LoVo (cell line): ENCODE data around the gene RALGAPA1.
A peak's percentile ranks its signal among the peaks of the same experiment; 100 is the strongest.
"Not testable (repeated sequence)": the region's sequence is repeated elsewhere in the genome, so short reads cannot be mapped to it uniquely, and the experiment has no call there.

ENCODE experiments used
- DNase-seq: peaks from one replicate; pipeline ENCODE4 v3.0.0-alpha.2; 2016; ENCODE audit warnings: low spot score

RALGAPA1 gene

DNA sequence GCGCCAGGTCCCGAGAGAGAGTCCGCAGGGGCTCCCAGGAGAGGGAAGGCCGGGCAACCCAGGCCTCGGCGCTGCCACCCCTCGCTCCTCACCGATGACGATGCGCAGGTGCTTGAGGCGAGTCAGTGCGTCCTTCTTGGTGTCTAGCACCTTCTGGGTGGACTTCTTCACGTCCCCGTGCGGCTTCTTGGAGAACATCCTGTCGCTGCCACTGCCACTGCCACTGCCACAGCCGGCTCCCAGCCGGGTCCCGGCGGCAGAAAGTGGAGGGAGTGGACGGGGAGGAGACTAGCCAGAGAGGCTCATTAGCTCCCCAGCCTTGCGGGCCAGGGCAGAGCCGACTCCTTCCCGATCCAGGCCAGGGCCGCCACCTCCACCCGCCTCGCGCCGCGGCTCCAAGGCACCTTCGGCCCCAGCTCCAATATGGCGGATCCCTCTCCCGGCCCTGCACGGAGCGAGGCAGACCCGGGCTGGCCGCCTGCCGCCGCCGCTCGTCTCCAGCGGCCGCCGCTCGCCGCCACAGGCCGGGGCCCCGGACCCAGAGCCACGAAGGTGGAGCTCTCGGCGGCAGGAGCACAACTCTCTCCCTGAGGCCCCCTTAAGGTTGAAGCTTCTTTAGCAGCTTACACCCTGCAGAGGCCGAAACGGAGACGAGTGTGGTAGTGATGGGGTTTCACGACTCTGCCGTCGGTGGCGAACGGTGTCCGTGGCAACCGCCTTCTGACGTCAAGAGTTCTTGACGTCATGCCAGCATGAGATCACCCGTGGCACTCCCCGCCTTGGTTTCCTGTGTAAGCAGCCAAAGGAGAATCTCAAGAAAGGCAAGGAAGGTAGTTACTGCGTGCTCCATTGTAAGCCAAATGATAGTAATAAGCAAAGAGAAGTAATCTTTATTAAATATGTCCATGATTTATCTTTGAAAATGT is at the start of gene RALGAPA1:
Gene RALGAPA1 (minus strand): TSS at position 658 of the 926 bp plus-strand sequence. CDS start 460 bp downstream, at position 198.
- peak; percentile 95 for DNase-seq

DNA sequence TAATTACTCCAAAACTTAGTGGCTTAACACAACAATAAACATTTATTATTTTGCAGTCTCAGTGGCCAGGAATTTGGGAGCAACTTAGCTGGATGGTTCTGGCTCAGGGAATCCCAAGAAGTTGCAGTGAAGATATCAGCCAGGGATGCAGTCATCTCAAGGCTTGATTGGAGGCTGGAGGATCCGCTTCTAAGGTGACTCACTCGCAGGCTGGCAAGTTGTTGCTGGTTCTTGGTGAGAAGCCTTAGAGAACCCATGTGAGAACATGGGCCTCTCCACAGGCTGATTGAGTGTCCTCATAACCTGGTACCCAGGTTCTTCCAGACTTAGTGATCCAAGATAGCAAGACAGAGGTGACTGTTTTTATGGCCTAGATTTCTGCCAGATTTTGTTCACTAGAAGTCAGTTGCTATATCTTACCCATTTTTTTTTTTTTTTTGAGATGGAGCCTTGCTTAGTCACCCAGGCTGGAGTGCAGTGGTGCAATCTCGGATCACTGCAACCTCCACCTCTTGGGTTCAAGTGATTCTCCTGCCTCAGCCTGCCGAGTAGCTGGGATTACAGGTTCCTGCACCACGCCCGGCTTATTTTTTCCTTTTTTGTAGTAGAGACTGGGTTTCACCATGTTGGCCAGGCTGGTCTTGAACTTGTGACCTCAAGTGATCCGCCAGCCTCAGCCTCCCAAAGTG is 49.6 kb upstream of the RALGAPA1 start:
- DNase-seq, result no peak

DNA sequence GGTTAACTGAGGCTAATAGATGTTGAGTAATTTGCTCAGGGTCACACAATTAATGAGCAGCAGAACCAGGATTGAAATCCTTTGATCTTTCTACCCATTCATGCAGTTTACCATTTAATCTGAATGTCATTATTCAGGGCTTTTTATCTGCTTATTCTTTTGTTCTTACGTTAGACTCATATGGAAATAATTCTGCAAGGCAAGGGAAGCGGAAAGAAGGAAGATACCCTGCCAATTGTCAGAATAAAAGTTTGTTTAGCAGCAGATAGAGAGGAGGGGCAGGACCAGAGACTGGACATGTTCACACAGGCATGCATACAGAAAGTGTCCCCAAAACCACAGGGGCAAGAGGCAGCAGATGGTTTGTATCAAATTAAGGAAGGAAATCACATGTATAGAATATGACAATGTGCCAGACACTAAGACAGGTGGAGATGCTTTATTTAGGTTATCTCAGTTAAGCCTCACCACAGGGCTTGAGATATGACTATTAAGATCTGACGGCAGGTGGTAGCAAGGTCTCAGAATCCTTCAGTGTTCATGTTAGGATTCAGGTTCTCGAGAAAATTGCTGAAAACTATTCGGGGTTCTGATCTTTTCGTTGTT is 46.9 kb upstream of the RALGAPA1 start:
- DNase-seq, result no peak

DNA sequence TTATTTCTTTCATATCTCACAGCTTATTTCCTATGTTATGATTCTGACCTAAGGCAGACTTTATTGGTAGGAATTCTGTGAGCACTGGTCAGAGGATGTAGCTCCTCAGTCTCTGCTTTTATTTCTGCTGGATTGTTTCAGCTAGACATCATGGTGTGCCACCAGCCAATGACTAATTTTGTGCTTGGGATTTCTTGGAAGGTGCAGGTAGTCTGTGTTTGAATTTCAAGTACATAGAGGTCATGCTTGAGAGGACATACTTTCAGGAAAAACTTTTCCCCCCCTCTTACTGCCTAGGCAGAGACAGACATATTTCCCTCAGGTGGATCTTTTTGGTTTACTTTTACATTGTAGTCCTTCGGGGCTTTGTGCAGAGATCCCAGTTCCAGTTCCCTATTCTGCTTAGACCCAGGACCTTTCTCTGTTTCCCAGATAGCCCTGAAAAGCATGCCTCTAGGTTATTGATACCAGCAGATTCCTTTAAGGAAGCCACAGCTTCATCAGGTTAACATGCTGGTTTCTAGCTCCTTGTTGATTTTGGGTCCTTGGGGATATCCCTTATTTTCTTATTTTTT is 45.7 kb upstream of the RALGAPA1 start:
- no peak for DNase-seq

DNA sequence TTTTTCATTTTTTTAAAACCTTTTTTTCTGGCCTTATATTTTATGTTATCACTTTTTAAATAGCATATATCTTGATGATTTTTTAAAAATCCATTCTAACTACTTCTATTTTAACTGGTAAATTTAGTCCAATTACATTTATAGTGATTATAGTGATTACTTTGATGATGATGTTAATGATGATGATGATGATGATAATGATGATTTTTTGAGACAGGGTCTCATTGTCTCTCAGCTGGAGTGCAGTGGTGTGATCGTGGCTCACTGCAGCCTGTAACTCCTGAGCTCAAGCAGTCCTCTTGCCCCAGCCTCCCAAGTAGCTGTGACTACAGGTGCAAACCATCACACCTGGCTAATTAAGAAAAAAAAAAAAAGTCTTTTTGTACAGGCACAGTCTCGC is 44.1 kb upstream of the RALGAPA1 start:
- no peak for DNase-seq

DNA sequence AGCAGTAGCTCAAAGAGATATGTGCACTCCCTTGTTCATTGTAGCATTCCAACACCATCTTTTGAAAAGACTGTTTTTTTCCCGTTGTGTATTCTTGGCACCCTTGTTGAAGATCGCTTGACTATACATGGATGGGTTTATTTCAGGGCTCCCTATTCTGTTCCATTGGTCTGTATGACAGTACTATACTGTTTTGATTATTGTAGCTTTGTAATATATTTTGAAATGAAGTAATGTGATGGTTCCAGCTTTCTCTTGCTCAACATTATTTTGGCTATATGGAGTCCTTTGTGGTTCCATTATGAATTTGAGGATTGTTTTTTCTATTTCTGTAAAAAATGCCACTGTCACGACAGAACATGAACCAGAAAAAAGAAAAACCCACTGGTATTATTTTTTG is 42.7 kb upstream of the RALGAPA1 start:
- DNase-seq, result no peak

DNA sequence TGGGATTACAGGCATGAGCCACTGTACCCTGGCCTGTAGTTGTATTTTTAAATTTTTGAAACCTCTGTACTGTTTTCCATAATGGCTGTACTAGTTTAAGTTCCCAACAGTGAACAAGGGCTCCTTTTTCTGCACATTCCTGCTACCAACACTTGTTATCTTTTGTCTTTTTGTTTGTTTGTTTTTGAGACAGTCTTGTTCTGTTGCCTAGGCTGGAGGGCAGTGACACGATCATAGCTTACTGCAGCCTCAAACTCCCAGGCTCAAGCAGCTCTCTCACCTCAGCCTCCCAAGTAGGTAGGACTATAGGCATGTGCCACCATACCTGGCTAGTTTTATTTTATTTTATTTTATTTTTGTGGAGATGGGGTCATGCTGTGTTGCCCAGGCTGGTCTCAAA is 40.0 kb upstream of the RALGAPA1 start:
- no peak for DNase-seq

DNA sequence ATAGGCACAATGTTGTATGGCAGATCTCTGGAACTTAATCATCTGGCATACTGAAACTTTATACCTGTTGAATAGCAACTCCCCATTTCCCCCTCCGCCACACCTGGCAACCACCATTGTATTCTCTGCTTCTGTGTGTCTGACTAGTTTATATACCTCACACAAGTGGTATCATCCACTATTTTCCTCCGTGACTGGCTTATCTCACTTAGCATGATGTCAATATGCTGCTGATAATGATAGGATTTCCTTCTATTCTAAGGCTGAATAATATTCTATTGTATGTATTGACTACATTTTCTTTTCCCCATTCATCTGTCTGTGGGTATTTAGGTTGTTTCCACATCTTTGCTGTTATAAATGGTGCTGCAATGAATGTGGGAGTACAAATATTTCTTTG is 38.5 kb upstream of the RALGAPA1 start:
- DNase-seq, result no peak

DNA sequence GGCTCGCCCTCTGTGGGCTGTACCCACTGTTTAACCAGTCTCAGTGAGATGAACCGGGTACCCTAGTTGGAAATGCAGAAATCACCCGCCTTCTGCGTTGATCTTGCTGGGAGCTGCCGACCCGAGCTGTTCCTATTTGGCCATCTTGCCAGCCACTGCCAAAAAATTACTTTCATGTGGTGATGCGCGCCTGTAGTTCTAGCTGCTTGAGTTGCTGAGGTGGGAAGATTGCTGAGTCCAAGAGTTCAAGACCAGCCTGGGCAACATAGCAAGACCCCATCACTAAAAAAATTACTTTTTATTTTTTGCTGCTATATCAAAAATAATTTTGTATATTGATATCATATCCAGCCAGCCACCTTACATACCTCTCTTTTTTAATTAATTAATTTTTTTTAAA is 35.4 kb upstream of the RALGAPA1 start:
- no peak for DNase-seq

DNA sequence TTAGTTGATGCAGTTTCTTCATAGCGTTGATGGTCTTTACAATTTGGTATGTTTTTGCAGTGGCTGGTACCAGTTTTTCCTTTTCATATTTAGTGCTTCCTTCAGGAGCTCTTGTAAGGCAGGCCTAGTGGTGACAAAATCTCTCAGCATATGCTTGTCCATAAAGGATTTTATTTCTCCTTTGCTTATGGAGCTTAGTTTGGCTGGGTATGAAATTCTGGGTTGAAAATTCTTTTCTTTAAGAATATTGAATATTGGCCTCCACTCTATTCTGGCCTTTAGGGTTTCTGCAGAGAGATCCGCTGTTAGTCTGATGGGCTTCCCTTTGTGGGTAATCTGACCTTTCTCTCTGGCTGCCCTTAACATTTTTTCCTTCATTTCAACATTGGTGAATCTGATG is 33.1 kb upstream of the RALGAPA1 start:
- not testable (repeated sequence) for DNase-seq

DNA sequence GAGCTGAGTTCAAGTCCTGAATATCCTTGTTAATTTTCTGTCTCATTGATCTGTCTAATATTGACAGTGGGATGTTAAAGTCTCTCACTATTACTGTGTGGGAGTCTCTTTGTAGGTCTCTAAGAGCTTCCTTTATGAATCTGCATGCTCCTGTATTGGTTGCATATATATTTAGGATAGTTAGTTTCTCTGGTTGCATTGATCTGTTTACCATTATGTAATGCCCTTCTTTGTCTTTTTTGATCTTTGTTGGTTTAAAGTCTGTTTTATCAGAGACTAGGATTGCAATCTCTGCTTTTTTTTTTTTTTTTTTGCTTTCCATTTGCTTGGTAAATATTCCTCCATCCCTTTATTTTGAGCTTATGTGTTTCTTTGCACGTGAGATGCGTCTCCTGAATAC is 32.6 kb upstream of the RALGAPA1 start:
- DNase-seq, result not testable (repeated sequence)

DNA sequence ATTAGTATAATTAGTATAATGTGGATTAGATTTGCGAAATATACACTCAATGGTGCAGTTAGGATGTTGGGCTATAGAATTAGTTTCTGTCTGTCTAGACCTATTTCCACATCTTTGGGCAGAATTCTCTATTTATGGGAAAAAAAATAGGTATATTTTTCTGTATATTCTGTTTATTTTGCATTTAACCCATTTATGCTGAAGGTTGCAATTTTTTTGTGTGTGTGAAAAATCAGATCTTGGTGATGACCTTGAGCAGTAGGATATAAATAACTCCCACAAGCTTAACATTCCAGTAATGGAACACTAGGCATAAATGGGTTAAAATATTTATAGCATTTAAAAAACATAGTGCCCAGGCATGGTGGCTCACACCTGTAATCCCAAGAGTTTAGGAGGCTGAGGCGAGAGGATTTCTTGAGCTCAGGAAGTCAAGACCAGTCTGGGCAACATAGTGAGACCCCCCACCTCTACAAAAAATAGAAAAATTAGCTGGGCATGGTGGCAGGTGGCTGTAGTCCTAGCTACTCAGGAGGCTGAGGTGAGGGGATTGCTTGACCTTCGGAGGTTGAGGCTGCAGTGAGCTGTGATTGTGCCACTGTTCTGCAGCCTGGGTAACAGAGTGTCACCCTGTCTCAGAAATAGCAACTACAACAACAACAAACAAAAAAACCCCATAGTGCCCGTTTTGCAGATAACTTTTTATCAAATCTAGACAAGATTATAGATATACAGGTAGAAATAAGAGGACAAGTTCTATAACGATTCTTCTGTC is 26.3 kb upstream of the RALGAPA1 start:
- DNase-seq, result no peak

DNA sequence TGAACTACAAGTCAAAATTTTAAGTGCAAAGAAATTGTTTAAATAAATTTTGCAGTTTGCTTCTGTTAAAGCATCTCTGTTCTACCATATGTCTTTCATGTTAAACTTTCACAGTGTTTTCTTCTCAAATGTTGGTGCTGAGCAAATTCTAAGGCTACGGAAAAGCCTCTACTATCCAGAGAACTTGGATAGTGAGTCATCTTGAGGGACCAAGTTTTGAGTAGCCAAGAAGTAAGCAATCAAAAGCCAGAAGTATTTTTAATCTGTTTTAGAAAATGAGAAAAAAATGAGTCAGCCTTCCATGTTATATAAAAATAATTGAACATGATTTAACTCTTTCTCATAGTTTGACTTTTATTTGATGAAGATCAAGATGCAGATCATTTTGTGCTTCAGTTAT is 20.4 kb upstream of the RALGAPA1 start:
- DNase-seq, result no peak

DNA sequence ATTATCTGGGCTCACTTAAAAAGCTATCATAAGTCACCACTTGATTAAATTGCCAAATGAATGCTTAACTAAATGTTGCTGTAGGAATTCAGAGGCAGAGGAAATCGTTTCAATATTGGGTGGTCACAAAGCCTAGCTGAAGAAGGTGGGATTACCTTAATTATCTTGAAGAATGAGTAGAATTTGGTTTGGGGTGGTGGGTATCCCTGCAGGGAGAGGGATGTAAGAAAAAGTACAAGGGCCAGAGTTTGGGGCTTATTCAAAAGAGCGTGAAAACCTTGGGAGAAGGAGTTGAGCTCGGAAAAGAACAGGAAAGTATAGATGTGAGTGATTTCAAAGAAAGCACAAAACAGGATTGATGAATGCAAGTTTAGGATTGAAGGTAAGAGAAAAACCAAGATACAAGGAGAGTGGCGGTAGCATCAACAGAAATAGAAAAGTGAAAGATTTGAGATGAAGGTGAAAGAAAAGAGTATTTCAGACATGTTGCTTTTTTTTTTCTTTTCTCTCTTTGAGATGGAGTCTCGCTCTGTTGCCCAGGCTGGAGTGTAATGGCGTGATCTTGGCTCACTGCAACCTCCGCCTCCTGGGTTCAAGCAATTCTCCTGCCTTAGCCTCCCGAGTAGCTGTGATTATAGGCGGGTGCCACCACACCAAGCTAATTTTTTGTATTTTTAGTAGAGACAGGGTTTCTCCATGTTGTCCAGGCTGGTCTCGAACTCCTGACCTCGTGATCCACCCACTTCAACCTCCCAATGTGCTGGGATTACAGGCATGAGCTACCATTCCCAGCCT is 18.8 kb upstream of the RALGAPA1 start:
- no peak for DNase-seq

DNA sequence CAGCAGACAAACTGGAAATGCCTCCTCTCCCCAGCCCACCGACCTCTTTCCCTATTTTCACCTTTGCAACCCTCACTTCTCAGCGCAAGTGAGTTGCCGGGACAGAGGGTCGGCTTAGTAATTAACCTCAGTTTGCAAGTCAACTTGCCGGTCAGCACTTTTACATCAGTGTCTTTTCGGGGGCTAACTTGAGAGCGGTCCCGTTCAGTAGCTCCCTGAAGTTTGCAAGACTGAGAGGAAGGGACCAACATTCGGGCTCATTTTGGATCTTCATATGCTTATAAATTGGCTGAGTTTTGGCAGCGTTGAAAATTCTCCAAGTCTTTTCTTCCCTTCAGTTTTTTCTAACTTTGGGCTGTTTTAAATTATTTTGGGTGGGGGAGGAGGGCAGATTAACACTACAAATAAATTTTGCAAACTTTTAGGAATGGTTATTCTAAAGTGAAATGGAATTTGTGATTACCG is 17.9 kb upstream of the RALGAPA1 start:
- no peak for DNase-seq

DNA sequence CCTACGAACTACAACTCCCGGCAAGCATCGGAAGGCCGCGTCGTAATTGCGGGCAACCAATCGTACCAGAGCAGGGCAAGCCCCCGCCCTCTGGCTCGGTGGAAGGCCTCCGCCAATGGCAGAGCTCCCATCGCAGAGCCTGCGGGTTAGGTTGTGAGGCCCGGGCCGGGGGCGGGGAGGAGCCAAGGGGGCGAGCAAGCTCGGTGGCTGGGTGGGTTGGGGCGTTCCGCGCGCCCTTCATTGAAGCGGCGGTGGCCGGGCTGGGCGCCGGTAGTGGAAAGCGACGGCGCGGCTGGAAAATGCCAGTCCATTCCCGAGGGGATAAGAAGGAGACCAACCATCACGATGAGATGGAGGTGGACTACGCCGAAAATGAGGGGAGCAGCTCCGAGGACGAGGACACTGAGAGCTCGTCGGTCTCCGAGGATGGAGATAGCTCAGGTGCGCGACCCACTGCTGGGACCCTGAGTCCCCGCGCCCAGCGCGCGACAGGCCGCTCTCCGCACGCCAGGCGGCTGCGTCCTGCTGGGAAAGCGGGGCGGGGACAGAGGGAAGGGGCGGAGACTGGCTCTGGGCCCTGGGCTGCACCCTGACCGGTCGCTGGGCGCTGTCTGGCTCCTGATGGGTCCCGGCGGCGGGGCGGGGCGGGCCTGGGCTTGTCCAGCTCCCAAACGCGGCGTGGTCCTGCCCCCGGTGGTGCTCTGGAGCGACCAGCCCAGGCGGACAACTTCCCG is 17.3 kb upstream of the RALGAPA1 start, which contains the start of gene BRMS1L:
Gene BRMS1L (plus strand): TSS at position 121 of the 734 bp plus-strand sequence. CDS start 179 bp downstream, at position 300.
- peak; percentile 98 for DNase-seq

DNA sequence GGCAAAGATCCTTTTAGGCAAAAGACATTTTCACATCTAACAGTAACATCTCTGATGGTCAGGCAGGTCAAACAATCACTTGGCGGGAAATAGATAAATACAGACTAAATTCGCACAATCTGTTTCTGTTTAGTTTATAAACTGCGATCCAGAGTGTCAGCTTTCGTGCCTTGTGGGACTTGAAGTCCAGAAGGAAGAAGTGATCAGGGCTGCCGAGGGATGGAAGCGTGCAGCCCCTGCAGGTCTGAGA is 16.8 kb upstream of the RALGAPA1 start:
- no peak for DNase-seq

DNA sequence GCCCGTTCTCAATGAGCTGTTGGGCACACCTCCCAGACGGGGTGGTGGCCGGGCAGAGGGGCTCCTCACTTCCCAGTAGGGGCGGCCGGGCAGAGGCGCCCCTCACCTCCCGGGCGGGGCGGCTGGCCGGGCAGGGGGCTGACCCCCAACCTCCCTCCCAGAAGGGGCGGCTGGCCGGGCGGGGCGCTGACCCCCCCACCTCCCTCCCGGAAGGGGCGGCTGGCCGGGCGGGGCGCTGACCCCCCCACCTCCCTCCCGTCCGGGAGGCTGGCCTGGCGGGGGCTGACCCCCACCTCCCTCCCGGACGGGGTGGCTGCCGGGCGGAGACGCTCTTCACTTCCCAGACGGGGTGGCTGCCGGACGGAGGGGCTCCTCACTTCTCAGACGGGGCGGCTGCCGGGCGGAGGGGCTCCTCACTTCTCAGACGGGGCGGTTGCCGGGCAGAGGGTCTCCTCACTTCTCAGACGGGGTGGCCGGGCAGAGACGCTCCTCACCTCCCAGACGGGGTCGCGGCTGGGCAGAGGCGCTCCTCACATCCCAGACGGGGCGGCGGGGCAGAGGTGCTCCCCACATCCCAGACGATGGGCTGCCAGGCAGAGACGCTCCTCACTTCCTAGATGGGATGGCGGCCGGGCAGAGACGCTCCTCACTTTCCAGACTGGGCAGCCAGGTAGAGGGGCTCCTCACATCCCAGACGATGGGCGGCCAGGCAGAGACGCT is 15.5 kb upstream of the RALGAPA1 start:
- DNase-seq, result not testable (repeated sequence)

DNA sequence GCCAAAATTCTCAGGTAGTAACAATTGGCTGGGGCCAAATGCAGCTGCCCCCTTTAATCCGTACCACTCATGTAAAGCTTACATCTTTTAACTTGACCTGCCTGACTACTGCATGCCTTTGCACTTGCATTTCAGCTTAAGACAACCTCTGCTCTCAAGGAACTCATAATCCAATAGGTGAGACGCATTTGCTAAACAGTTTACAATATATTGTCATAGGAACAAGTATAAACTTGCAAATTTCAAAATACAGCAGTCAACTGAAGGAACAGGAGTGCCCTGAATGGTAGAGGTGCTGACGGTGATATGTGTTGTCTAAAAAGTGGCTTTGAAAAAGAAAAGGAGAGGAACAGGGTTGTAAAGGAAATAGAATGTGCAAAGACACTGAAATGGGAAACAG is 13.4 kb upstream of the RALGAPA1 start:
- DNase-seq, result no peak
